ENCODE measurements around the gene JAKMIP2.
"Not testable (repeated sequence)": the region's sequence is repeated elsewhere in the genome, so short reads cannot be mapped to it uniquely, and the experiment has no call there.

JAKMIP2 gene

GRCh38 chr5:147742151-147742550 lies 40.4 kb downstream of the JAKMIP2 start:
- H3K27ac ChIP-seq (ENCODE audit: low read depth, low read length): no peak overlapping the region
- no peaks in the 10 kb centered on the region for H3K9me3 ChIP-seq (ENCODE audit: low read length)
- no peaks in the 10 kb centered on the region for H3K36me3 ChIP-seq (ENCODE audit: insufficient read depth, low read length)
- no peak overlapping the region for H3K9ac ChIP-seq (ENCODE audit: low read length)
- peaks cover 13% of the 10 kb centered on the region for H3K4me1 ChIP-seq (ENCODE audit: insufficient read depth, low read length)
- no peaks in the 10 kb centered on the region for H3K27me3 ChIP-seq (ENCODE audit: control insufficient read depth in 1 of 2, insufficient read depth in 2 of 2, low read length in 2 of 2)
- H3K4me3 ChIP-seq (ENCODE audit: low read depth in 1 of 2, low read length in 2 of 2): no peak overlapping the region

GRCh38 chr5:147740864-147741263 lies 41.7 kb downstream of the JAKMIP2 start:
- Histone ChIP-seq H3K27me3 (ENCODE audit: control insufficient read depth in 1 of 2, insufficient read depth in 2 of 2, low read length in 2 of 2) (no peaks in the 10 kb centered on the region), H3K36me3 (ENCODE audit: insufficient read depth, low read length) (no peaks in the 10 kb centered on the region), H3K4me3 (ENCODE audit: low read depth in 1 of 2, low read length in 2 of 2) (no peak overlapping the region), H3K9ac (ENCODE audit: low read length) (no peak overlapping the region), H3K9me3 (ENCODE audit: low read length) (no peaks in the 10 kb centered on the region), H3K27ac (ENCODE audit: low read depth, low read length) (no peak overlapping the region), H3K4me1 (ENCODE audit: insufficient read depth, low read length) (peaks cover 13% of the 10 kb centered on the region)

GRCh38 chr5:147737921-147738320 lies 44.6 kb downstream of the JAKMIP2 start:
- H3K27me3 ChIP-seq (ENCODE audit: control insufficient read depth in 1 of 2, insufficient read depth in 2 of 2, low read length in 2 of 2): no peaks in the 10 kb centered on the region
- H3K4me3 ChIP-seq (ENCODE audit: low read depth in 1 of 2, low read length in 2 of 2): no peak overlapping the region
- no peaks in the 10 kb centered on the region for H3K36me3 ChIP-seq (ENCODE audit: insufficient read depth, low read length)
- H3K9me3 ChIP-seq (ENCODE audit: low read length): no peaks in the 10 kb centered on the region
- H3K4me1 ChIP-seq (ENCODE audit: insufficient read depth, low read length): peaks cover under 1% of the 10 kb centered on the region
- H3K27ac ChIP-seq (ENCODE audit: low read depth, low read length): no peak overlapping the region
- no peak overlapping the region for H3K9ac ChIP-seq (ENCODE audit: low read length)

- no peak overlapping the region for H3K4me3 ChIP-seq (ENCODE audit: low read depth in 1 of 2, low read length in 2 of 2)
- no peak overlapping the region for H3K9ac ChIP-seq (ENCODE audit: low read length)
- H3K9me3 ChIP-seq (ENCODE audit: low read length): no peaks in the 10 kb centered on the region
- H3K4me1 ChIP-seq (ENCODE audit: insufficient read depth, low read length): no peaks in the 10 kb centered on the region
- no peaks in the 10 kb centered on the region for H3K36me3 ChIP-seq (ENCODE audit: insufficient read depth, low read length)
- no peak overlapping the region for H3K27ac ChIP-seq (ENCODE audit: low read depth, low read length)
- no peaks in the 10 kb centered on the region for H3K27me3 ChIP-seq (ENCODE audit: control insufficient read depth in 1 of 2, insufficient read depth in 2 of 2, low read length in 2 of 2)
Measured at GRCh38 chr5:147735621-147736125, 46.9 kb downstream of the JAKMIP2 start.

- no peaks in the 10 kb centered on the region for H3K4me1 ChIP-seq (ENCODE audit: insufficient read depth, low read length)
- H3K27me3 ChIP-seq (ENCODE audit: control insufficient read depth in 1 of 2, insufficient read depth in 2 of 2, low read length in 2 of 2): no peaks in the 10 kb centered on the region
- no peak overlapping the region for H3K4me3 ChIP-seq (ENCODE audit: low read depth in 1 of 2, low read length in 2 of 2)
- no peak overlapping the region for H3K27ac ChIP-seq (ENCODE audit: low read depth, low read length)
- no peaks in the 10 kb centered on the region for H3K36me3 ChIP-seq (ENCODE audit: insufficient read depth, low read length)
- no peak overlapping the region for H3K9ac ChIP-seq (ENCODE audit: low read length)
- no peaks in the 10 kb centered on the region for H3K9me3 ChIP-seq (ENCODE audit: low read length)
Measured at GRCh38 chr5:147734894-147735293, 47.6 kb downstream of the JAKMIP2 start.

GRCh38 chr5:147733075-147733474 lies 49.5 kb downstream of the JAKMIP2 start:
- H3K36me3 ChIP-seq (ENCODE audit: insufficient read depth, low read length): no peaks in the 10 kb centered on the region
- H3K9me3 ChIP-seq (ENCODE audit: low read length): no peaks in the 10 kb centered on the region
- H3K9ac ChIP-seq (ENCODE audit: low read length): no peak overlapping the region
- no peaks in the 10 kb centered on the region for H3K4me1 ChIP-seq (ENCODE audit: insufficient read depth, low read length)
- no peaks in the 10 kb centered on the region for H3K27me3 ChIP-seq (ENCODE audit: control insufficient read depth in 1 of 2, insufficient read depth in 2 of 2, low read length in 2 of 2)
- no peak overlapping the region for H3K4me3 ChIP-seq (ENCODE audit: low read depth in 1 of 2, low read length in 2 of 2)
- H3K27ac ChIP-seq (ENCODE audit: low read depth, low read length): no peak overlapping the region

- no peaks in the 10 kb centered on the region for H3K36me3 ChIP-seq (ENCODE audit: insufficient read depth, low read length)
- no peaks in the 10 kb centered on the region for H3K4me1 ChIP-seq (ENCODE audit: insufficient read depth, low read length)
- H3K4me3 ChIP-seq (ENCODE audit: low read depth in 1 of 2, low read length in 2 of 2): no peak overlapping the region
- no peaks in the 10 kb centered on the region for H3K27me3 ChIP-seq (ENCODE audit: control insufficient read depth in 1 of 2, insufficient read depth in 2 of 2, low read length in 2 of 2)
- H3K27ac ChIP-seq (ENCODE audit: low read depth, low read length): no peak overlapping the region
- H3K9ac ChIP-seq (ENCODE audit: low read length): no peak overlapping the region
- no peaks in the 10 kb centered on the region for H3K9me3 ChIP-seq (ENCODE audit: low read length)
Measured at GRCh38 chr5:147732291-147732883, 50.1 kb downstream of the JAKMIP2 start.

- Histone ChIP-seq H3K9me3 (ENCODE audit: low read length) (no peaks in the 10 kb centered on the region), H3K27me3 (ENCODE audit: control insufficient read depth in 1 of 2, insufficient read depth in 2 of 2, low read length in 2 of 2) (no peaks in the 10 kb centered on the region), H3K27ac (ENCODE audit: low read depth, low read length) (no peak overlapping the region), H3K4me1 (ENCODE audit: insufficient read depth, low read length) (no peaks in the 10 kb centered on the region), H3K9ac (ENCODE audit: low read length) (no peak overlapping the region), H3K36me3 (ENCODE audit: insufficient read depth, low read length) (no peaks in the 10 kb centered on the region), H3K4me3 (ENCODE audit: low read depth in 1 of 2, low read length in 2 of 2) (no peak overlapping the region)
Measured at GRCh38 chr5:147731431-147732290, 50.9 kb downstream of the JAKMIP2 start.

- no peaks in the 10 kb centered on the region for H3K9me3 ChIP-seq (ENCODE audit: low read length)
- no peaks in the 10 kb centered on the region for H3K36me3 ChIP-seq (ENCODE audit: insufficient read depth, low read length)
- H3K9ac ChIP-seq (ENCODE audit: low read length): no peak overlapping the region
- no peak overlapping the region for H3K27ac ChIP-seq (ENCODE audit: low read depth, low read length)
- no peak overlapping the region for H3K4me3 ChIP-seq (ENCODE audit: low read depth in 1 of 2, low read length in 2 of 2)
- H3K4me1 ChIP-seq (ENCODE audit: insufficient read depth, low read length): no peaks in the 10 kb centered on the region
- no peaks in the 10 kb centered on the region for H3K27me3 ChIP-seq (ENCODE audit: control insufficient read depth in 1 of 2, insufficient read depth in 2 of 2, low read length in 2 of 2)
Measured at GRCh38 chr5:147727200-147727599, 55.3 kb downstream of the JAKMIP2 start.

- not testable (repeated sequence) for H3K27ac ChIP-seq (ENCODE audit: low read depth, low read length); H3K4me3 ChIP-seq (ENCODE audit: low read depth in 1 of 2, low read length in 2 of 2); H3K9ac ChIP-seq (ENCODE audit: low read length); H3K27me3 ChIP-seq (ENCODE audit: control insufficient read depth in 1 of 2, insufficient read depth in 2 of 2, low read length in 2 of 2); H3K9me3 ChIP-seq (ENCODE audit: low read length); H3K36me3 ChIP-seq (ENCODE audit: insufficient read depth, low read length); H3K4me1 ChIP-seq (ENCODE audit: insufficient read depth, low read length)
Measured at GRCh38 chr5:147721191-147721960, 61.2 kb downstream of the JAKMIP2 start.

- no peak overlapping the region for H3K27ac ChIP-seq (ENCODE audit: low read depth, low read length)
- H3K36me3 ChIP-seq (ENCODE audit: insufficient read depth, low read length): no peaks in the 10 kb centered on the region
- no peaks in the 10 kb centered on the region for H3K9me3 ChIP-seq (ENCODE audit: low read length)
- no peak overlapping the region for H3K9ac ChIP-seq (ENCODE audit: low read length)
- H3K4me3 ChIP-seq (ENCODE audit: low read depth in 1 of 2, low read length in 2 of 2): no peak overlapping the region
- no peaks in the 10 kb centered on the region for H3K4me1 ChIP-seq (ENCODE audit: insufficient read depth, low read length)
- no peaks in the 10 kb centered on the region for H3K27me3 ChIP-seq (ENCODE audit: control insufficient read depth in 1 of 2, insufficient read depth in 2 of 2, low read length in 2 of 2)
Measured at GRCh38 chr5:147713550-147714295, 68.8 kb downstream of the JAKMIP2 start.

Data from muscle layer of colon (tissue), 2 donors.